ENCODE results near the gene SLC4A2. TPM values are rescaled to one million over a fixed set of nuclear protein-coding genes. Genes with fewer than 3 reads are reported as not detected.

SLC4A2 gene
- total RNA-seq, 2 donors from 2014 or later, result 265 to 284 TPM

DNA sequence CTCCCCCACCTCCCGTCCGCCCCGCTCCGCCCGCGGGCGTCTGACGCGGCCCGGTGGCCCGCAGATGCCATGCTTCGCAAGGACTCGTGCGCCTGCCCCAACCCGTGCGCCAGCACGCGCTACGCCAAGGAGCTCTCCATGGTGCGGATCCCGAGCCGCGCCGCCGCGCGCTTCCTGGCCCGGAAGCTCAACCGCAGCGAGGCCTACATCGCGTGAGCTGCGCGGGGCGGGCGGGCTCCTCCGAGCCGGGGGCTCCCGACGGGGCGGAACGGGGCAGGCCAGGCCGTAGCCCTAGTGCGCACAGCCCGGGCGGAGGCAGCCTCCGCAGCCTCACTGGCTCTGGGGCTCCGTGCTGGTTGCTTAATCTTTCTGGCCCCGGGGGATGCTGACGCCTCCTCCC lies 8.3 kb upstream of the SLC4A2 start:
- Histone ChIP-seq H3K4me1 (ENCODE audit: control insufficient read depth, insufficient read depth, low read length) (no peaks in the 10 kb centered on the region), H3K27me3 (ENCODE audit: control insufficient read depth, insufficient read depth, low read length, poor library complexity, severe bottlenecking) (peaks cover 27% of the 10 kb centered on the region), H3K4me3 (ENCODE audit: low read length) (no peak overlapping the region), H3K9me3 (ENCODE audit: control insufficient read depth, low read length) (no peaks in the 10 kb centered on the region), H3K27ac (ENCODE audit: low read depth, low read length) (no peak overlapping the region), H3K36me3 (ENCODE audit: control insufficient read depth, insufficient read depth, low read length) (no peaks in the 10 kb centered on the region), H3K9ac (ENCODE audit: extremely low read depth, low read length, poor library complexity, severe bottlenecking) (no peak overlapping the region)
- no peaks in the 10 kb centered on the region for H3K4me1 Mint-ChIP-seq
- H3K4me3 Mint-ChIP-seq, result no peak overlapping the region
- peaks cover 7% of the 10 kb centered on the region for H3K36me3 Mint-ChIP-seq (ENCODE audit: low read depth)
- 5 to 7% methylated on average over 31 to 50 of the region's 50 CpGs for WGBS, 2 experiments (ENCODE audit: insufficient coverage in 1 of 2, insufficient read length in 1 of 2)
- DNase-seq, result peak; percentile 96
- H3K9me3 Mint-ChIP-seq, result no peaks in the 10 kb centered on the region
- peaks cover 43% of the 10 kb centered on the region for H3K27me3 Mint-ChIP-seq (ENCODE audit: insufficient read depth)
- no peak for TF ChIP-seq CTCF (conservative IDR thresholded peaks at IDR 0.05)
- H3K27ac Mint-ChIP-seq, result no peak overlapping the region

DNA sequence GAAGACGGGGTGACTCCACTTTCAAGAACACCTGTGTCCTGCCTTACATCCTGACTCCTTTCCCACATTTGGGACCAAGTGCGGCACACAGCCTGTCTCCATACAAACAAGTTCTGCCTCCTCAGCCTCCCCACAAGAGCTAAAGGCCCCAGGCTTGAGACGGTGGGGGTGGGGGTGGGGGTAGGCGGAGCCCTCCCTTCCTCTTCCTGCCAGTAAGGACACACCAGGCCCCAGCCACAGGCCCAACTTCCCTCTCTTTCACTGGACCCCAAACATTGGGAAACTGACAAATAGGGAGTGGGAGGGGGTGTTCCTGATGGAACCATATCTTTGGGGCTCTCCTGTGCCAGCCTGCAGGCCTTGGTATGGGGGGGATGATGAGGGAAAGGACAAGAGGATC lies 6.3 kb upstream of the SLC4A2 start:
- Histone ChIP-seq H3K36me3 (ENCODE audit: control insufficient read depth, insufficient read depth, low read length) (no peaks in the 10 kb centered on the region), H3K27me3 (ENCODE audit: control insufficient read depth, insufficient read depth, low read length, poor library complexity, severe bottlenecking) (peaks cover 31% of the 10 kb centered on the region), H3K4me1 (ENCODE audit: control insufficient read depth, insufficient read depth, low read length) (no peaks in the 10 kb centered on the region), H3K4me3 (ENCODE audit: low read length) (no peak overlapping the region), H3K27ac (ENCODE audit: low read depth, low read length) (no peak overlapping the region), H3K9ac (ENCODE audit: extremely low read depth, low read length, poor library complexity, severe bottlenecking) (no peak overlapping the region), H3K9me3 (ENCODE audit: control insufficient read depth, low read length) (no peaks in the 10 kb centered on the region)
- Mint-ChIP-seq H3K9me3 (no peaks in the 10 kb centered on the region), H3K27me3 (ENCODE audit: insufficient read depth) (peaks cover 54% of the 10 kb centered on the region), H3K36me3 (ENCODE audit: low read depth) (peaks cover 7% of the 10 kb centered on the region), H3K27ac (no peak overlapping the region), H3K4me3 (no peak overlapping the region), H3K4me1 (peaks cover 11% of the 10 kb centered on the region)
- DNase-seq, result no peak
- WGBS, 2 experiments (ENCODE audit: insufficient coverage in 1 of 2, insufficient read length in 1 of 2), result 84 to 100% methylated on average over 1 to 3 of the region's 4 CpGs
- TF ChIP-seq CTCF (conservative IDR thresholded peaks at IDR 0.05), result no peak

DNA sequence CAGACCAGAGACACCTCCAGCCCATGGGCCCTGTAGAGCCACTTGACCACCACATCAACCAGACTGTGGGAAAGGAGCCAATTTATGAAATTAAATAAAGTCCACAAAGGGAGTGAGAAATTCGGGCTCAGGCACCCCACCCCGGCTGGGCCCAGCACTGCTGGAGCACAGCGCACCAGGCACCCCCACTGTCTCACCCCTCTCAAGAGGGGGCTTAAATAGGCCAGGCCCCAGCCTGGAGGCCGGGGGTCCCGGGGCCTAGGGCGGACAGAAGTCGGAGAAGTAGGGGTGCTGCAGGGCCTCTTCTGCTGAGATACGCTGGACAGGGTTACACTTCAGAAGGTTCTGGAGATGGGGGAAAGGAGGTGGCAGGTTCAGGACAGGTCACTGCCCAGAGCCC lies 5.6 kb upstream of the SLC4A2 start:
- H3K27ac Mint-ChIP-seq, result no peak overlapping the region
- H3K27ac ChIP-seq (ENCODE audit: low read depth, low read length), result no peak overlapping the region
- H3K27me3 ChIP-seq (ENCODE audit: control insufficient read depth, insufficient read depth, low read length, poor library complexity, severe bottlenecking), result peaks cover 31% of the 10 kb centered on the region

More for the DNA sequence above, 5.6 kb upstream of the SLC4A2 start:
- DNase-seq, result no peak
- no peaks in the 10 kb centered on the region for H3K9me3 ChIP-seq (ENCODE audit: control insufficient read depth, low read length)
- H3K4me1 ChIP-seq (ENCODE audit: control insufficient read depth, insufficient read depth, low read length), result peaks cover 5% of the 10 kb centered on the region
- Mint-ChIP-seq H3K4me3 (no peak overlapping the region), H3K27me3 (ENCODE audit: insufficient read depth) (peaks cover 51% of the 10 kb centered on the region), H3K36me3 (ENCODE audit: low read depth) (peaks cover 7% of the 10 kb centered on the region), H3K4me1 (peaks cover 17% of the 10 kb centered on the region), H3K9me3 (no peaks in the 10 kb centered on the region)
- H3K36me3 ChIP-seq (ENCODE audit: control insufficient read depth, insufficient read depth, low read length), result no peaks in the 10 kb centered on the region
- H3K9ac ChIP-seq (ENCODE audit: extremely low read depth, low read length, poor library complexity, severe bottlenecking), result no peak overlapping the region
- 87 to 90% methylated on average over 3 to 8 of the region's 8 CpGs for WGBS, 2 experiments (ENCODE audit: insufficient coverage in 1 of 2, insufficient read length in 1 of 2)
- no peak for TF ChIP-seq CTCF (conservative IDR thresholded peaks at IDR 0.05)
- no peak overlapping the region for H3K4me3 ChIP-seq (ENCODE audit: low read length)
